Loucy (cell line): ENCODE results near the gene ABCC3.

Experiments used
- H2AFZ ChIP-seq: fragments of 200-600 bp; sonication (generic); 2 replicates; pipeline ENCODE4 v1.6.0; 2016; ENCODE audit warnings: antibody characterized with exemption, mild to moderate bottlenecking, low read length, moderate library complexity
- H3F3A ChIP-seq: fragments of 200-600 bp; 2 replicates; pipeline ENCODE4 v1.6.0; 2016; ENCODE audit warnings: antibody characterized with exemption, low read depth, mild to moderate bottlenecking
- H3K27me3 ChIP-seq: fragments of 200-600 bp; sonication (generic); 2 replicates; pipeline ENCODE4 v1.6.1; 2014; ENCODE audit warnings: low read length, mild to moderate bottlenecking; ENCODE audit not compliant: insufficient read depth, poor library complexity, severe bottlenecking
- H3K36me3 ChIP-seq: fragments of 200-600 bp; sonication (generic); 2 replicates; pipeline ENCODE4 v1.6.1; 2016; ENCODE audit warnings: low read length; ENCODE audit not compliant: insufficient read depth
- H3K4me1 ChIP-seq: fragments of 200-600 bp; sonication (generic); 2 replicates; pipeline ENCODE4 v1.5.1; 2014; ENCODE audit warnings: low read length, mild to moderate bottlenecking; ENCODE audit not compliant: insufficient read depth, poor library complexity, severe bottlenecking
- H3K4me2 ChIP-seq: fragments of 200-600 bp; sonication (generic); 2 replicates; pipeline ENCODE4 v1.6.0; 2014; ENCODE audit warnings: antibody characterized with exemption, low read length, low read depth, mild to moderate bottlenecking; ENCODE audit not compliant: poor library complexity, severe bottlenecking
- H3K4me3 ChIP-seq: fragments of 200-600 bp; sonication (generic); 2 replicates; pipeline ENCODE4 v1.5.1; 2014; ENCODE audit warnings: low read length, mild to moderate bottlenecking, mixed read lengths; ENCODE audit not compliant: poor library complexity, severe bottlenecking
- H3K79me2 ChIP-seq: fragments of 200-600 bp; sonication (generic); 2 replicates; pipeline ENCODE4 v1.6.1; 2014; ENCODE audit warnings: low read length; ENCODE audit not compliant: insufficient read depth
- H3K9ac ChIP-seq: fragments of 200-600 bp; sonication (generic); 2 replicates; pipeline ENCODE4 v1.6.0; 2014; ENCODE audit warnings: mild to moderate bottlenecking, low read depth, low read length, moderate library complexity; ENCODE audit not compliant: poor library complexity, severe bottlenecking
- H3K9me2 ChIP-seq: fragments of 200-600 bp; sonication (generic); replicated peaks from 2 replicates; pipeline ENCODE4 v1.6.1; 2016; ENCODE audit warnings: low read depth, low read length, mixed read lengths
- H3K9me3 ChIP-seq: fragments of 200-600 bp; sonication (generic); 2 replicates; pipeline ENCODE4 v1.6.1; 2014; ENCODE audit warnings: mild to moderate bottlenecking, antibody characterized with exemption, low read length, low read depth; ENCODE audit not compliant: insufficient read depth
- H4K20me1 ChIP-seq: fragments of 200-600 bp; sonication (generic); 2 replicates; pipeline ENCODE4 v1.6.0; 2014; ENCODE audit warnings: antibody characterized with exemption, low read length, mild to moderate bottlenecking; ENCODE audit not compliant: insufficient read depth, poor library complexity, severe bottlenecking
- EZH2phosphoT487 ChIP-seq: fragments of 200-600 bp; IDR thresholded peaks from 2 replicates; pipeline ENCODE4 v1.6.1; 2018; ENCODE audit warnings: antibody characterized with exemption, mild to moderate bottlenecking, moderate library complexity, borderline replicate concordance
- TF ChIP-seq, protein P1 (sequence below): fragments of 200-600 bp; sonication (generic); conservative IDR thresholded peaks from 2 replicates; pipeline ENCODE4 v1.5.1; 2014; ENCODE audit warnings: mild to moderate bottlenecking, antibody characterized with exemption, low read length

The ABCC3 gene

DNA sequence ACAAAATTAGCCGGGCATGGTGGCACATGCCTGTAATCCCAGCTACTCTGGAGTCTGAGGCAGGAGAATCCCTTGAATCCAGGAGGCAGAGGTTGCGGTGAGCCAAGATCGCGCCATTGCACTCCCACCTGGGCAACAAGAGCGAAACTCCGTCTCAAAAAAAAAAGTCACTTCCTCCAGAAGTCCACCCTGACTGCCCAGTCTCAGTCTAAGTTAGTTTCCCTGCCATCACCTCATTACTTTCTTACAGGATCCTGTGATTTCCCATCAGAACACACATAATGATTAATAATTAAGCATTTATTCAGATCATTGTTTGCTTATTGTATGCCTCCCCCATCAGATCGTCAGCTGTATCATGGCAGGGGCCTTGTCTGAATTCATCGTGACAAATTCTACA is 31.6 kb downstream of the ABCC3 start:
- no peak overlapping the region for H3K9ac ChIP-seq
- H3K4me2 ChIP-seq: no peak overlapping the region
- H3F3A ChIP-seq: no peaks in the 10 kb centered on the region
- H3K9me3 ChIP-seq: no peaks in the 10 kb centered on the region
- H2AFZ ChIP-seq: no peak overlapping the region
- H3K27me3 ChIP-seq: no peaks in the 10 kb centered on the region
- no peaks in the 10 kb centered on the region for H4K20me1 ChIP-seq
- no peaks in the 10 kb centered on the region for H3K36me3 ChIP-seq
- no peak for TF ChIP-seq EZH2phosphoT487
- TF ChIP-seq, protein P1, sequence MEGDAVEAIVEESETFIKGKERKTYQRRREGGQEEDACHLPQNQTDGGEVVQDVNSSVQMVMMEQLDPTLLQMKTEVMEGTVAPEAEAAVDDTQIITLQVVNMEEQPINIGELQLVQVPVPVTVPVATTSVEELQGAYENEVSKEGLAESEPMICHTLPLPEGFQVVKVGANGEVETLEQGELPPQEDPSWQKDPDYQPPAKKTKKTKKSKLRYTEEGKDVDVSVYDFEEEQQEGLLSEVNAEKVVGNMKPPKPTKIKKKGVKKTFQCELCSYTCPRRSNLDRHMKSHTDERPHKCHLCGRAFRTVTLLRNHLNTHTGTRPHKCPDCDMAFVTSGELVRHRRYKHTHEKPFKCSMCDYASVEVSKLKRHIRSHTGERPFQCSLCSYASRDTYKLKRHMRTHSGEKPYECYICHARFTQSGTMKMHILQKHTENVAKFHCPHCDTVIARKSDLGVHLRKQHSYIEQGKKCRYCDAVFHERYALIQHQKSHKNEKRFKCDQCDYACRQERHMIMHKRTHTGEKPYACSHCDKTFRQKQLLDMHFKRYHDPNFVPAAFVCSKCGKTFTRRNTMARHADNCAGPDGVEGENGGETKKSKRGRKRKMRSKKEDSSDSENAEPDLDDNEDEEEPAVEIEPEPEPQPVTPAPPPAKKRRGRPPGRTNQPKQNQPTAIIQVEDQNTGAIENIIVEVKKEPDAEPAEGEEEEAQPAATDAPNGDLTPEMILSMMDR: no peak
- H3K79me2 ChIP-seq: no peaks in the 10 kb centered on the region
- peaks cover 23% of the 10 kb centered on the region for H3K4me1 ChIP-seq
- H3K4me3 ChIP-seq: no peak overlapping the region
- H3K9me2 ChIP-seq: no peaks in the 10 kb centered on the region

DNA sequence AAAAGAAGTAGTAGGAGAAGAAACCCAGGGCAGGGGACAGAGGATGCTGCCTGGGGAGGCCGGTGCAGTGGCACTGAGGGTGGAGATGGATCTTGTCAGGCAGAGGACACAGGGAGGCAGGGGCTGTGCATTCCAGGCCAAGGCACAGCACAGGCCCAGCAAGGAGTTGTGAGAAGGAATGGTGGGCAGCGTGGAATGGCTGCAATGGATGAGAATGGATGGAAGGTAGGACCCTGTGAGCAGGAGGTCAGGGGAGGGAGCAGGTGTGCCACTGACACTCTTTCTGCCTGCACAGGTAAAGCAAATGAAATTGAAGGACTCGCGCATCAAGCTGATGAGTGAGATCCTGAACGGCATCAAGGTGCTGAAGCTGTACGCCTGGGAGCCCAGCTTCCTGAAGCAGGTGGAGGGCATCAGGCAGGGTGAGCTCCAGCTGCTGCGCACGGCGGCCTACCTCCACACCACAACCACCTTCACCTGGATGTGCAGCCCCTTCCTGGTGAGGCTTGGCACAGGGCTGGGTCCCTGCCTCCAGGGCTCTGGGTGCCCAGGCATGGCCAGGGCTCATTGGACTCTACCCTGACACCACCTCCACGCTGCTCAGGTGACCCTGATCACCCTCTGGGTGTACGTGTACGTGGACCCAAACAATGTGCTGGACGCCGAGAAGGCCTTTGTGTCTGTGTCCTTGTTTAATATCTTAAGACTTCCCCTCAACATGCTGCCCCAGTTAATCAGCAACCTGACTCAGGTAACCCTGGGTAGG is 32.8 kb downstream of the ABCC3 start:
- H3F3A ChIP-seq: no peaks in the 10 kb centered on the region
- H3K9me2 ChIP-seq: no peaks in the 10 kb centered on the region
- H3K4me3 ChIP-seq: no peak overlapping the region
- peaks cover 12% of the 10 kb centered on the region for H3K4me1 ChIP-seq
- H3K9me3 ChIP-seq: no peaks in the 10 kb centered on the region
- no peak overlapping the region for H3K9ac ChIP-seq
- TF ChIP-seq EZH2phosphoT487: no peak
- TF ChIP-seq, protein P1: no peak
- no peaks in the 10 kb centered on the region for H4K20me1 ChIP-seq
- H3K27me3 ChIP-seq: no peaks in the 10 kb centered on the region
- H3K4me2 ChIP-seq: no peak overlapping the region
- no peaks in the 10 kb centered on the region for H3K79me2 ChIP-seq
- no peaks in the 10 kb centered on the region for H3K36me3 ChIP-seq
- no peak overlapping the region for H2AFZ ChIP-seq

DNA sequence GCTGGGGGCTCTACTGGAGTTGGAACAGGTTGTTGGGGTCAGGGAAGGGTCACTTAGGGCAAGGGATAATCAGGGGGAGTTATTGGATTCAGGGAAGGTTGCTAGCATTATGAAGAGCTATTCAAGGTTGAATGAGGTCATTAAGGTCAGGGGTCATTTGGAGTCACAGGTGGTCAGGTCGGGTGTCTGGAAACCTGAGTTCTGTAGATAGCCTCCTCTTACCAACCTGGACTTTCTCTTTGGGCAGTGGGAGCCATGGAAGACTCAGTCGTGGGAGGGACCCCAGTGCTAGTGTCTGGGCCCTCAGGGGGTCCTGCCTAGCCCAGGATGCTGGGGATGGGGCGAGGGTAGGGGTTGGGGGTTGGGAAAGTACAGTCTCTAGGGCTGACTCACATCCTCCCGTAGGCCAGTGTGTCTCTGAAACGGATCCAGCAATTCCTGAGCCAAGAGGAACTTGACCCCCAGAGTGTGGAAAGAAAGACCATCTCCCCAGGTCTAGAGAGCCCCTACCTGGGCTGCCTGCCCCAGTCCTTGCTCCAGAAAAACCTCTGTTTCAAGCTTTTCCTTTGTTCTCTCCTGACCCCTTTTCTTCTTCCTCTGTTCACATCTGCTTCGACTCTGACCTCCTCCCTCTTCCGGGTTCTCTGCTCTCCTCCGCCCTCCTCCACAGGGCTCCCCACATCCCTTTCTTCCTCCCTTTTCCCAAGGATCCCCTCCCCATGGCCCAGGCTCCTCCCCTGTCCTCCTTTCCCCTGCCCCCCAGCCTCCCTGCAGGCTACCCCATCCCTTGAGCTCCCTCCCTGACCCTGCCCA is 33.5 kb downstream of the ABCC3 start:
- Histone ChIP-seq H3K36me3 (no peaks in the 10 kb centered on the region), H4K20me1 (no peaks in the 10 kb centered on the region), H3K79me2 (no peaks in the 10 kb centered on the region), H3F3A (no peaks in the 10 kb centered on the region), H3K4me1 (peaks cover 9% of the 10 kb centered on the region), H2AFZ (no peak overlapping the region), H3K9me2 (no peaks in the 10 kb centered on the region), H3K9ac (no peak overlapping the region), H3K4me2 (no peak overlapping the region), H3K9me3 (no peaks in the 10 kb centered on the region), H3K4me3 (no peak overlapping the region), H3K27me3 (no peaks in the 10 kb centered on the region)
- TF ChIP-seq EZH2phosphoT487: no peak
- TF ChIP-seq, protein P1: no peak
